ENCODE results near the gene NPDC1.

NPDC1 gene

GRCh38 chr9:137038916-137039315 lies 7.1 kb downstream of the NPDC1 start:
- Histone ChIP-seq H3K27me3 (replicated peaks; ENCODE audit: control insufficient read depth, insufficient read depth, low read length) (no peaks in the 10 kb centered on the region; the same call in 1 of the 2 replicates), H3K4me3 (replicated peaks; ENCODE audit: low read depth, low read length) (no peak overlapping the region), H3K36me3 (ENCODE audit: control insufficient read depth, insufficient read depth, low read length) (no peaks in the 10 kb centered on the region)
- TF ChIP-seq CTCF (IDR thresholded peaks at IDR 0.05; ENCODE audit: insufficient read depth, low read length, poor library complexity, severe bottlenecking), result no peak
- DNase-seq (ENCODE audit: extremely low read depth, insufficient read length), result no peak

GRCh38 chr9:137037483-137037882 lies 8.5 kb downstream of the NPDC1 start:
- no peak for DNase-seq (ENCODE audit: extremely low read depth, insufficient read length)
- Histone ChIP-seq H3K36me3 (ENCODE audit: control insufficient read depth, insufficient read depth, low read length) (no peaks in the 10 kb centered on the region), H3K27me3 (replicated peaks; ENCODE audit: control insufficient read depth, insufficient read depth, low read length) (no peaks in the 10 kb centered on the region; the same call in 1 of the 2 replicates), H3K4me3 (replicated peaks; ENCODE audit: low read depth, low read length) (no peak overlapping the region)
- TF ChIP-seq CTCF (IDR thresholded peaks at IDR 0.05; ENCODE audit: insufficient read depth, low read length, poor library complexity, severe bottlenecking), result no peak

DNA sequence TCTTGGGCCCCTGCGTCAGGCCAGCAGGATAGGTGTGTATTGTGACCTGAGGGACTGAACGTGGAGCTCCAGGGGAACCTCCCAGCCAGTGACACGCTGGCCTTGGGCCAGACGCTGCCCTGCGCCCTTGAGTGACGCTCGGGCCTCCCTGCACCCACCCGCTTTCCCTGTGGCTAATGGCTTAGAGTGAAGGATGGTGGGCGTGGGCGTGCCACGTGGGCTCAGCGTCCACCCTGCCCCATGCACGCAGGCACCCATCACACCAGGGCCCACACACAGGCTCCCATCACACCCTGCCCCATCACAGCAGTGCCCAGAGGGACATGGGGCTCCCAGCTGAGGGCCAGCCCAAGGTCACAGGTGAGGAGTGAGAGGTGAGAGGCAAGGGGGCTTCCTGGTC lies 8.9 kb downstream of the NPDC1 start:
- Histone ChIP-seq H3K27me3 (replicated peaks; ENCODE audit: control insufficient read depth, insufficient read depth, low read length) (no peaks in the 10 kb centered on the region; the same call in 1 of the 2 replicates), H3K36me3 (ENCODE audit: control insufficient read depth, insufficient read depth, low read length) (no peaks in the 10 kb centered on the region), H3K4me3 (replicated peaks; ENCODE audit: low read depth, low read length) (no peak overlapping the region)
- no peak for DNase-seq (ENCODE audit: extremely low read depth, insufficient read length)
- no peak for TF ChIP-seq CTCF (IDR thresholded peaks at IDR 0.05; ENCODE audit: insufficient read depth, low read length, poor library complexity, severe bottlenecking)

- Histone ChIP-seq H3K27me3 (replicated peaks; ENCODE audit: control insufficient read depth, insufficient read depth, low read length) (no peaks in the 10 kb centered on the region; the same call in 1 of the 2 replicates), H3K4me3 (replicated peaks; ENCODE audit: low read depth, low read length) (no peak overlapping the region), H3K36me3 (ENCODE audit: control insufficient read depth, insufficient read depth, low read length) (no peaks in the 10 kb centered on the region)
- DNase-seq (ENCODE audit: extremely low read depth, insufficient read length), result no peak
- no peak for TF ChIP-seq CTCF (IDR thresholded peaks at IDR 0.05; ENCODE audit: insufficient read depth, low read length, poor library complexity, severe bottlenecking)
Measured at GRCh38 chr9:137035937-137036336, 10.0 kb downstream of the NPDC1 start.

DNA sequence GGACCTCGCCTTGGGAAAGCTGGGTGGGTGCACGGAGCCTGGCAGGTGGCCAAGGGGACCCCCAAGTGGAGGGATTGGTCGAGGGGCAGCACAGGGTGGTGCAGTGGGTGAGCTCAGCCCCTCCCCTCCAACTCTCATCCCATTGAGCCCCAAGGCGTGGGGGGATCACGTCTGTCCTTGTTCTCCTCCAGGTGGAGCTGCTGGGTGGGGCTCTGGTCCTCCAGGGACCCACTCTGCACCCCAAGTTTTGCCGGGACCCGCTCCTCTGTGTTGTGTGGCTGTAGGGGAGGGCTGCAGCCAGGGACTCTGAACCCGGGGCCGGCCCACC lies 10.5 kb downstream of the NPDC1 start:
- Histone ChIP-seq H3K27me3 (replicated peaks; ENCODE audit: control insufficient read depth, insufficient read depth, low read length) (no peaks in the 10 kb centered on the region), H3K36me3 (ENCODE audit: control insufficient read depth, insufficient read depth, low read length) (no peaks in the 10 kb centered on the region), H3K4me3 (replicated peaks; ENCODE audit: low read depth, low read length) (no peak overlapping the region)
- DNase-seq (ENCODE audit: extremely low read depth, insufficient read length), result no peak
- TF ChIP-seq CTCF (IDR thresholded peaks at IDR 0.05; ENCODE audit: insufficient read depth, low read length, poor library complexity, severe bottlenecking), result no peak
